Activated CD4-positive, alpha-beta T cell treated with anti-CD3 and anti-CD28 coated beads for 36 hours (primary cell): Measurements from ENCODE around the gene SSTR1. TPM values are rescaled to one million over a fixed set of nuclear protein-coding genes. Genes with fewer than 3 reads are reported as not detected.

Source experiments
- ATAC-seq: fragments of 200-7000 bp; cut with Tn5 transposase; one replicate; pipeline ENCODE4 v1.10.0; 2021; ENCODE audit warnings: mild to moderate bottlenecking, moderate library complexity
- CTCF ChIA-PET: fragments of 350-600 bp; sonication (Branson Sonifier 250); formaldehyde crosslinking; loops from one replicate; lab custom pipeline; 2021; ENCODE audit warnings: antibody characterized with exemption; lab: Charles Lee
- POLR2A ChIA-PET: fragments of 350-600 bp; sonication (Branson Sonifier 250); formaldehyde crosslinking; loops from one replicate; lab custom pipeline; 2021; ENCODE audit warnings: antibody characterized with exemption, inconsistent platforms; lab: Charles Lee
- DNase-seq: peaks from one replicate; pipeline ENCODE4 v3.0.0-alpha.2; 2020
- H3K27ac Mint-ChIP-seq: one replicate; pipeline ENCODE4 v1.8.0; 2021; ENCODE audit warnings: mixed read lengths
- H3K27me3 Mint-ChIP-seq: one replicate; pipeline ENCODE4 v1.8.0; 2021; ENCODE audit warnings: mixed read lengths
- H3K36me3 Mint-ChIP-seq: one replicate; pipeline ENCODE4 v1.8.0; 2021; ENCODE audit warnings: low read depth, mixed read lengths
- H3K4me1 Mint-ChIP-seq: one replicate; pipeline ENCODE4 v1.8.0; 2021; ENCODE audit warnings: mixed read lengths
- H3K4me3 Mint-ChIP-seq: one replicate; pipeline ENCODE4 v1.8.0; 2021; ENCODE audit warnings: mild to moderate bottlenecking, moderate library complexity, mixed read lengths
- H3K9me3 Mint-ChIP-seq: one replicate; pipeline ENCODE4 v1.8.0; 2021; ENCODE audit warnings: low read depth, mixed read lengths
- intact Hi-C, 2 experiments: fragments of 100-400 bp; cut with DNase I in 1 of 2; cut with micrococcal nuclease in 1 of 2; formaldehyde crosslinking; loops; one replicate each; pipeline versions ENCODE4 v1.14.2 to v1.15.1; 2022 to 2024; cut with DNase I, micrococcal nuclease
- total RNA-seq, 2 experiments: library from RNA; stranded (reverse); gene quantifications; one replicate each; pipeline ENCODE4 v1.2.3, GENCODE V29; 2021

The SSTR1 gene
- total RNA-seq, 2 experiments from 2014 or later: not detected

DNA sequence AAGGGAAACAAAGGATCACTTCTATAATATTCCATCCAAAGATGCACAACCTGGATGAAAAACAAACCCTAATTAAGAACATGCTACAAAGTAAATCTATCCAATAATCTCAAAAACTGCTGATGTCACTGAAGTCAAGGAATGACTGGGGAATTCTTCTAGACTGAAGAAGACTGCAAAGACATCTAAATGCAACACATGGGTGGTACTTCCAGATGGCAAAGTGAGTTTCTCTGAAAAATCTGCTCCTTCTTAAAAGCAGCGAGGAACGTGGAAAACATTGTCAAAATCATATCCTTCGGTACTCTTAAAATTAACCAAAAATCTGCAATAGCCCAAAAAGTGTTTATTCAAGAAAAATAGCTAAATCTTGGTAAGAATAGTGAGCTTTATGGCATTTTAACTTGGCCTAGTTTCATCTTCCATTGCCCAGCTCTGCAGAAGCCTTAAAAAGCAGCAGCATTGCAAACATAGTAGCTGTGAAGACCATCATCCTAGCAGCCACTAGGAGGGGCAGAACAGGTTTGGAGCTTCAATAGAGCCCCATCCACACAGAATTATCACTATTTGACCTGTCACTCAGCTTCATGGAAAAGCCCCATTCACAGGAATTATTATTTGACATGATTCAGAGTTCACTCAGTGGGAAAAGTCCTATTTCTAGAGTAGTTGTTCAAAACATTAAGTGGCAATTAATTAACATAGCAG lies 40.8 kb downstream of the SSTR1 start:
- H3K4me3 Mint-ChIP-seq: no peak overlapping the region
- H3K9me3 Mint-ChIP-seq: no peaks in the 10 kb centered on the region
- no peak overlapping the region for H3K27ac Mint-ChIP-seq
- H3K27me3 Mint-ChIP-seq: peaks cover 12% of the 10 kb centered on the region
- DNase-seq (no peak), ATAC-seq (no peak)
- intact Hi-C loops: no loop called here
- POLR2A ChIA-PET: no interaction called here
- CTCF ChIA-PET: no interaction called here
- no peaks in the 10 kb centered on the region for H3K36me3 Mint-ChIP-seq
- no peaks in the 10 kb centered on the region for H3K4me1 Mint-ChIP-seq

DNA sequence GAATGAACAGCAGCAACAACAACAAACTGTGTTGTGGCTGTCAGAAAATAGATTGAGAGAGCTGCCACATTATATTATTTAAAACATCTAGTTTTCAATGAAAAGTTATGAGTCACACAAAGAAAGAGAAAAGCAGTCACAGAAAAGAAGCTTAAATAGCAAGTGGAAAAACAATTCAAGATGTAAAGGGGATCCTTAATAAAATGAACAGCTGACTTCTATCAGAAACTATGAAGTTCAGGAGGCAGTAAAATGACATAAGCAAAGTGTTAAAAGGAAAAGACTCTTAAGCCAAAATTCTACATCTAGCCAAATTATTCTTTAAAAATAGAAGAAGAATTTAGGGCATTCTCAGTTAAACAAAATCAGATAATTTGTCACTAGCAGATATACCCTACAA lies 42.6 kb downstream of the SSTR1 start:
- H3K9me3 Mint-ChIP-seq: no peaks in the 10 kb centered on the region
- no peak for DNase-seq
- CTCF ChIA-PET: interaction anchor here (0.9 kb wide), 1 partner anchor 10 kb away, joined by 3 read pairs; no protein-coding TSS in a partner anchor
- H3K4me1 Mint-ChIP-seq: no peaks in the 10 kb centered on the region
- H3K27ac Mint-ChIP-seq: no peak overlapping the region
- POLR2A ChIA-PET: no interaction called here
- H3K36me3 Mint-ChIP-seq: no peaks in the 10 kb centered on the region
- no peak overlapping the region for H3K4me3 Mint-ChIP-seq
- peaks cover 26% of the 10 kb centered on the region for H3K27me3 Mint-ChIP-seq
- no peak for ATAC-seq
- intact Hi-C loops: no loop called here

DNA sequence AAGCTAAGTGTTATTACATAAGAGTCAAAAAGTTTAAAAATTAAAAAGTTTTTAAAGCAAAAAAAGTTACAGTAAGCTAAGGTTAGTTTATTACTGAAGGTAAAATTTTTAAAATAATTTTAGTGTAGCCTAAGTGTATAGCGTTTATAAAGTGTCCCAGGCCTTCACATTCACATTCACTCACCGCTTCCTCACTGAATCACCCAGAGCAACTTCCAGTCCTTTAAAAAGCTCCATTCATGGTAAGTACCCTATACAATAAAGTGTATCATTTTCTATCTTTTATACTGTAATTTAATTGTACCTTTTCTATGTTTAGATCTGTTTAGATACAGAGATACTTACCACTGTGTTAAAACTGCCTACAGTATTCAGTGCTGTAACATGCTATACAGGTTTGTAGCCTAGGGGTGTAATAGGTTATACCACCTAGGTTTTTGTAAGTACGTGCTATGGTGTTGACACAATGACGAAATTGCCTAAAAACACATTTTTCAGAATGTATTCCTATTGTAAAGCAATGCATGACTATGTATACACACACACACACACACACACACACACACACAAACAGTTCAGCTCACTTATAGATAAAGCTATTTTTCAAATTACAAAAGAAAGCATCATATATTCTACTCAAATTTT lies 44.5 kb downstream of the SSTR1 start:
- no peaks in the 10 kb centered on the region for H3K36me3 Mint-ChIP-seq
- ATAC-seq (no peak), DNase-seq (no peak)
- H3K27ac Mint-ChIP-seq: no peak overlapping the region
- peaks cover 30% of the 10 kb centered on the region for H3K27me3 Mint-ChIP-seq
- no peak overlapping the region for H3K4me3 Mint-ChIP-seq
- intact Hi-C loops: no loop called here
- POLR2A ChIA-PET: no interaction called here
- CTCF ChIA-PET: interaction anchor here (0.6 kb wide), 1 partner anchor 55 kb away, joined by 5 read pairs; no protein-coding TSS in a partner anchor
- no peaks in the 10 kb centered on the region for H3K9me3 Mint-ChIP-seq
- H3K4me1 Mint-ChIP-seq: peaks cover 3% of the 10 kb centered on the region

DNA sequence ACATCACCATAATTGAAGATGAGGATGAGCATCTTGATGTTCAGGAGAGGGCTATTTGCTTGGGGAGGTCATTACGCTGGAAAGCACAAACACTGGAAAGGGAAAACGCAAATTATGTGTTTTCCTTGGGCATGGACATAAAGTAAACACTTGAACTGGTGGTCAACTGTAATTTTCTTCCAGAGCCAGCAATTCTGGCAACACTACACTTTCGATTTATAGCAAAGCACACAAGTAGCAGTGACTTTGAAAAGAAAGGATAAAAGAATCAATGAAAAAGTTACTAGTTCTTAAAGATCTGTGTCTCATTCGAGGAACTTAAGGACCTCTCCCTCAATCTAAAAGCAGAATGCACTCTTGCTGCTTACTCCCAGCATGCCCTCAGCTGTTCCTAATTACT lies 46.0 kb downstream of the SSTR1 start:
- no peak for DNase-seq
- Mint-ChIP-seq H3K9me3 (no peaks in the 10 kb centered on the region), H3K4me3 (no peak overlapping the region), H3K36me3 (no peaks in the 10 kb centered on the region), H3K27ac (no peak overlapping the region), H3K4me1 (peaks cover 3% of the 10 kb centered on the region), H3K27me3 (peaks cover 33% of the 10 kb centered on the region)
- intact Hi-C loops: no loop called here
- POLR2A ChIA-PET: no interaction called here
- ATAC-seq: no peak
- CTCF ChIA-PET: no interaction called here

DNA sequence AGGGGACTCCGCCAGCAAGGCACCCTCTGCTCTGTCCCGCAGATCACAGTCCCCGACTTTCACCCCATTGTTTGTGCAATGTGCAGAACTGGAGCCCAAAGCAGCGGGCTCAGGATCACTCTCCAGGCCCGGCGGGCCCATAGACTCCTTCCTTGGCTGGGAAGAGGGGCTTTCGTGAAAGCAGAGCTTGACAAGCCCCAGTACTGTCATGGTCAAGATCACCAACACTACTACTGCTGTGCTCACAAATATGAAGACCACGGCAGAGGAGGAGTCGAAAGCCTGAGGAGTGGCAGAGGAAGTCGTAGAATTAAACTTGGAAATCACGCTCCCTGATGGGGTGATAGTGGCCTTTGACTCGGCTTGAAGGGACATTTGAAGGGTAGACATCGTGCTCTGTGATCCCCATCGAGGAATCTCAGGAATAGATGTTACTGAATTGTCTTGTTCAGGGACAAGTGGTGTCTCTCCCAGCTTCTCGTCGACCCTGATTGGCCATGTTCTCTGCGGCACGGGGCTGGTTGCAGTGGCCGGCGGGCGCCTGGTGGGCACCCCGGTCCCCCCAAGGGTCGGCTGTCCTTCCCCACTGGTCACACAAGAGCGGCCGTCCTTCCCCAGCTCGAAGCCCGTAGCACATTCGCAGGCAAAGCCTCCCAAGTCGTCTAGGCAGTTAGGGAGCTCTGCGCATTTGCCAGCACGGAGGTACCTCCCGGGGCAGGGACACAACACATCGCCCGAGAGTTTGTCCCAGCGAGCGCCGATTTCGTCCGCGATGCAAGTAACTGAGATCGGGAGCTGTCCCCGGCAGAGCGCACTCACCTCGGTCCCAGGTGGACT lies 47.1 kb downstream of the SSTR1 start:
- intact Hi-C loops: no loop called here
- peaks cover 33% of the 10 kb centered on the region for H3K27me3 Mint-ChIP-seq

DNA sequence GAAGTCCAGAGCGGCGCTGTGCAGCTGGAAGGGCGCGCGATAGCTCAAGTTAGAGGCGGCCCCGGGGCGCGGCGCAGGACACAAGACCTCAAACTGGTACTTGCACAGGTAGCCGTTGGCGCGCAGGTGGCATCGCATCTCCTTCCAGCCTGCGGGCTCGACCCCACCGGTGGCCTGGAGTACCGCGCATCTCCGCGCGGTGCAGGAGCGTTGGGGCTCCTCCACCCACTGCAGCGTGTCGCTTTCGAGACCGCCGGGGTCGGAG lies 47.6 kb downstream of the SSTR1 start:
- ATAC-seq: no peak
- H3K4me3 Mint-ChIP-seq: no peak overlapping the region
- ChIA-PET POLR2A (no interaction called here), CTCF (interaction anchor here (0.7 kb wide), 1 partner anchor 343 kb away, joined by 3 read pairs; no protein-coding TSS in a partner anchor)
- H3K4me1 Mint-ChIP-seq: peaks cover 3% of the 10 kb centered on the region
- no peaks in the 10 kb centered on the region for H3K9me3 Mint-ChIP-seq
- intact Hi-C loops: no loop called here
- no peaks in the 10 kb centered on the region for H3K36me3 Mint-ChIP-seq
- H3K27me3 Mint-ChIP-seq: peaks cover 33% of the 10 kb centered on the region
- no peak overlapping the region for H3K27ac Mint-ChIP-seq
- DNase-seq: peak; percentile 18

More for the DNA sequence above, 47.1 kb downstream of the SSTR1 start:
- ChIA-PET CTCF (interaction anchor here (0.7 kb wide), 1 partner anchor 343 kb away, joined by 3 read pairs; no protein-coding TSS in a partner anchor), POLR2A (no interaction called here)
- Mint-ChIP-seq H3K27ac (no peak overlapping the region), H3K4me1 (peaks cover 3% of the 10 kb centered on the region), H3K36me3 (no peaks in the 10 kb centered on the region), H3K4me3 (no peak overlapping the region), H3K9me3 (no peaks in the 10 kb centered on the region)
- no peak for DNase-seq
- no peak for ATAC-seq

DNA sequence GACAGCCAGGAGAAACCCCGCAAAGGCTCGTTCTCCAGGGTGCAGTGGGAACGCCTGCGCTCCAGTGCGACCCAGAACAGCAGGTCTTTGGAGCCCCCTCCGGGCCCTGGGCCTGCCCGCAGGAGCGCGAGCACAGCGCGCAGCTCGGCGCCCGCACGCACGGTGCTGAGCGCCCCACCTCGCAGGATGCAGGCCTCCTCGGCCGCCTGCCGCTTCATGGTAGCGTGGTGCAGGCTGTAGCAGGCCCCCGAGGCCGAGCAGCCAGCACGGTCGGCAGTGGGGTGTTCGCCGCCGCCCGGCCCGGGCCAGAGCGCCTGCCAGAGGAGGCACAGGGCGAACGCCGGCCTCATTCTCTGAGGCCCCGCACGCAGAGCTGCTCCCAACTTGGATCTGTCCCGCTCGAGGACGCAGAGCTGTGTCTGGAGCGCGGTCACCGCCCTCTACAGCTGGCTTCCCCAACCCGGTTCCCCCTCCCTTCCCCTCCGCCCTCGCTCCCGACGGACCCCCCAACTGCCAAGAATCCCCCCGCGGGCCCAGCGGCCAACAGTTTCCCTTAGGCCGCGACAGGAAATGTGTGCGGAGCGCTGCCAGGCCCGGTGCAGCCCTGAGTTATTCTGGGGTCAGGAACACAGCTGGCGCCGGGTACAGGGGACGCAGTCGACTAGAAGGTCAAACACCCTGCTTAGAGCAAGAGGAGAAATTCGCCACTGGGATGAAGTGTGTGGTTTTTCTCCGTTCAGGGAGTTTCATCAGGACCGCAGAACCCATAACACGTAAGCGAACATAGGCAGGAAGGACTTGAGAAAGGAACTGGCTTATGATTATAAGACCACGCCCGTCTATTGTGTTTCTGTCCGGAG lies 48.2 kb downstream of the SSTR1 start, which contains the start of gene CLEC14A:
Gene CLEC14A (minus strand): TSS at position 421 of the 860 bp plus-strand sequence. CDS start 71 bp downstream, at position 350.
- DNase-seq: peak; percentile 23
- H3K4me3 Mint-ChIP-seq: no peak within 1 kb of the TSS
- ATAC-seq: peak; percentile 64
- no peaks in the 10 kb centered on the region for H3K36me3 Mint-ChIP-seq
- H3K27ac Mint-ChIP-seq: no peak within 1 kb of the TSS
- ChIA-PET CTCF (interaction anchor here (0.7 to 1.1 kb wide), 3 partner anchors 34 to 353 kb away, joined by 3 to 4 read pairs (median 3); no protein-coding TSS in a partner anchor), POLR2A (no interaction called here)
- H3K9me3 Mint-ChIP-seq: no peaks in the 10 kb centered on the region
- peaks cover 33% of the 10 kb centered on the region for H3K27me3 Mint-ChIP-seq
- peaks cover 3% of the 10 kb centered on the region for H3K4me1 Mint-ChIP-seq
- intact Hi-C loops: no loop called here

DNA sequence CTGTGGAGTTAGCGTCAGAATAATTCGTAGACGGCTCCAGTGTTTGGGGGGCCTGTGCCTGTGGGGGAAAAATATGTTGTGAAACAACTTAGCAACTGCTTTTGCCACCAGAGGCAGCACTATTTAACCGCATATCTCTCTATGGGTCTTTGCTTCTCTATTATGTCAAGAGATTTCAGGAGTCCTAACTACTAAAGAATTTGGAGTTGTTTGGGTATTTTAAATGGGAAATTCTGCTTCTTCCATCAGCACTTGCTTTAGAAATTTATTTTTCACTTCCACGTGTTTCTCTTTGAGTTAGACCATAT lies 48.8 kb downstream of the SSTR1 start:
- no peak overlapping the region for H3K4me3 Mint-ChIP-seq
- ChIA-PET POLR2A (no interaction called here), CTCF (interaction anchor here (0.9 to 1.1 kb wide), 2 partner anchors 35 to 354 kb away, joined by 3 to 4 read pairs; no protein-coding TSS in a partner anchor)
- H3K27me3 Mint-ChIP-seq: peaks cover 33% of the 10 kb centered on the region
- no peaks in the 10 kb centered on the region for H3K9me3 Mint-ChIP-seq
- intact Hi-C loops: no loop called here
- ATAC-seq (no peak), DNase-seq (no peak)
- no peak overlapping the region for H3K27ac Mint-ChIP-seq
- no peaks in the 10 kb centered on the region for H3K36me3 Mint-ChIP-seq
- peaks cover 3% of the 10 kb centered on the region for H3K4me1 Mint-ChIP-seq

DNA sequence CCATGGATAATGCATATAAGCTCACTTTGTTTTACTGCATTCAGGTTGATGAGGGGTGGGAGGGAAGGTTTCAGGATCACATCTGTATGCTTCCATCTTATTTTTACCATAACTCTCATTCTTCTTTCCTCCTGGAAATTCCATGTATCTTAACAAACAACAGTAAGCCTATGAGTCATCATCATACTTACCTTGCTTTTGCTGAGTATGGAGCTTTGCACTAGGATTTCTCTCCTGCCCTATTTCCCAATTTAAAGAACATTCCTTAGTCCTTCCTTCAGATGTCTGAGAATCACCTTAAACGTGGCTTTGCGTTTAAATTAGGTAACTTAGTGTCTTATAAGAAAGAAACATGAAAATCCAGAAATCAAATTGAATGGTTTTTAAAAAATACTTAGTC lies 49.8 kb downstream of the SSTR1 start:
- no peak for ATAC-seq
- ChIA-PET POLR2A (no interaction called here), CTCF (no interaction called here)
- Mint-ChIP-seq H3K9me3 (peaks cover 5% of the 10 kb centered on the region), H3K36me3 (no peaks in the 10 kb centered on the region), H3K27ac (no peak overlapping the region), H3K27me3 (peaks cover 31% of the 10 kb centered on the region), H3K4me3 (no peak overlapping the region), H3K4me1 (peaks cover 3% of the 10 kb centered on the region)
- intact Hi-C loops: no loop called here
- no peak for DNase-seq

DNA sequence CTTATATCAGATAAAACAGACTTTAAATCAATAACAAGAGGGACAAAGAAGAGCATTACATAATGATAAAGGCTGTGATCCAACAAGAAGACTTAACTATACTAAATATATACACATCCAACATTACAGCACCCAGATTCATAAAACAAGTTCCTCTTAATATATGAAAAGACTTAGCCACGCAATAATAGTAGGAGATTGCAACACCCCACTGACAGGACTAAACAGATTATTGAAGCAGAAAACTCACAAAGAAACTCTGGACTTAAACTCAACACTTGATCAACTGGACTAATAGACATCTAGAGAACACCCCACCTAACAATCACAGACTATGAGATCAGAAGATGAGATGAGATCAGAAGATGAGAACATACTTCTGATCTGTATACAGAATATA lies 53.9 kb downstream of the SSTR1 start:
- Mint-ChIP-seq H3K36me3 (no peaks in the 10 kb centered on the region), H3K9me3 (peaks cover 5% of the 10 kb centered on the region), H3K27ac (no peak overlapping the region), H3K27me3 (peaks cover 8% of the 10 kb centered on the region), H3K4me1 (no peaks in the 10 kb centered on the region), H3K4me3 (no peak overlapping the region)
- ChIA-PET POLR2A (no interaction called here), CTCF (no interaction called here)
- ATAC-seq: no peak
- intact Hi-C loops: no loop called here
- no peak for DNase-seq
